GM12878 (cell line): ENCODE data around the gene RALGAPA2.

ENCODE experiments used
- CEBPB ChIP-seq, 2 experiments: fragments of 150-350 bp in 1 of 2; IDR thresholded peaks; 2 replicates each; pipeline ENCODE4 v1.6.1; 2012 to 2014; ENCODE audit warnings: low read depth in 2 of 2, low read length in 2 of 2, borderline replicate concordance in 1 of 2, inconsistent platforms in 1 of 2
- CTCF ChIP-seq, 3 experiments: IDR thresholded peaks in 2 of 3; conservative IDR thresholded peaks in 1 of 3; 2 replicates each; pipeline ENCODE4 v1.5.1; 2011; ENCODE audit warnings: low read depth in 3 of 3, low read length in 3 of 3, mild to moderate bottlenecking in 3 of 3, control low read depth in 2 of 3, moderate library complexity in 2 of 3, inconsistent platforms in 1 of 3, mixed read lengths in 1 of 3; ENCODE audit not compliant: control insufficient read depth in 2 of 3, insufficient read depth in 1 of 3; ENCODE audit errors: extremely low read depth in 1 of 3
- MAX ChIP-seq: IDR thresholded peaks from 2 replicates; pipeline ENCODE4 v1.6.1; 2012; ENCODE audit warnings: low read depth, low read length, improper control_type of control experiment
- MLLT1 ChIP-seq: fragments of 450-650 bp; IDR thresholded peaks from 2 replicates; pipeline ENCODE4 v1.6.1; 2016; ENCODE audit warnings: mild to moderate bottlenecking
- MTA3 ChIP-seq: IDR thresholded peaks from 2 replicates; pipeline ENCODE4 v1.6.1; 2012; ENCODE audit warnings: low read length, inconsistent platforms, borderline replicate concordance
- NFXL1 ChIP-seq: fragments of 450-650 bp; IDR thresholded peaks from 2 replicates; pipeline ENCODE4 v1.6.1; 2017; ENCODE audit warnings: antibody characterized with exemption, mild to moderate bottlenecking, borderline replicate concordance
- NFYA ChIP-seq: IDR thresholded peaks from 2 replicates; pipeline ENCODE4 v1.6.1; 2011; ENCODE audit warnings: low read depth, mild to moderate bottlenecking, low read length, improper control_type of control experiment, borderline replicate concordance
- NR2C2 ChIP-seq: IDR thresholded peaks from 2 replicates; pipeline ENCODE4 v1.6.1; 2011; ENCODE audit warnings: borderline replicate concordance, low read depth; ENCODE audit not compliant: control insufficient read depth, insufficient read length
- RAD21 ChIP-seq: IDR thresholded peaks from 2 replicates; pipeline ENCODE4 v1.6.1; 2011; ENCODE audit warnings: mild to moderate bottlenecking, low read depth, low read length, moderate library complexity; ENCODE audit not compliant: insufficient read depth
- RELA ChIP-seq: fragments of 450-650 bp; IDR thresholded peaks from 2 replicates; pipeline ENCODE4 v1.8.0; 2014; ENCODE audit warnings: borderline replicate concordance; ENCODE audit not compliant: partially characterized antibody
- REST ChIP-seq: IDR thresholded peaks from 2 replicates; pipeline ENCODE4 v1.6.1; 2012; ENCODE audit warnings: mild to moderate bottlenecking, low read depth, low read length
- YY1 ChIP-seq: IDR thresholded peaks from 2 replicates; pipeline ENCODE4 v1.6.1; 2011; ENCODE audit warnings: low read depth, mild to moderate bottlenecking, low read length
- ZBED1 ChIP-seq: IDR thresholded peaks from 2 replicates; pipeline ENCODE4 v1.6.1; 2016; ENCODE audit warnings: borderline replicate concordance
- ZNF687 ChIP-seq: fragments of 450-650 bp; IDR thresholded peaks from 2 replicates; pipeline ENCODE4 v1.6.1; 2017; ENCODE audit warnings: mild to moderate bottlenecking, moderate library complexity

GRCh38 chr20:20547876-20548266, 164.6 kb downstream of the RALGAPA2 start:
- TF ChIP-seq NR2C2 (no peak), YY1 (no peak), NFYA (no peak), MLLT1 (no peak), CTCF (IDR thresholded peaks at IDR 0.05 in 2 of 3, conservative IDR thresholded peaks at IDR 0.05 in 1 of 3; ENCODE audit: control insufficient read depth in 2 of 3, extremely low read depth in 1 of 3, insufficient read depth in 1 of 3, low read depth in 3 of 3, low read length in 3 of 3) (no peak), ZNF687 (no peak), MTA3 (no peak), ZBED1 (no peak), RAD21 (no peak), MAX (no peak), CEBPB (IDR thresholded peaks at IDR 0.05; ENCODE audit: borderline replicate concordance in 1 of 2, low read depth in 2 of 2, low read length in 2 of 2) (no peak), NFXL1 (no peak), REST (no peak), RELA (no peak)
